GM20000 (cell line): Measurements from ENCODE around the gene TMC6.
"Not testable (repeated sequence)": the region's sequence is repeated elsewhere in the genome, so short reads cannot be mapped to it uniquely, and the experiment has no call there.

Source experiments
- DNase-seq: peaks from one replicate; pipeline ENCODE4 v3.0.0; 2012; ENCODE audit warnings: low spot score
- TF ChIP-seq, protein P1 (sequence below): IDR thresholded peaks from 2 replicates; pipeline ENCODE4 v1.5.1; 2012; ENCODE audit warnings: mild to moderate bottlenecking, control low read depth; ENCODE audit errors: extremely low read depth, missing control alignments

The TMC6 gene

DNA sequence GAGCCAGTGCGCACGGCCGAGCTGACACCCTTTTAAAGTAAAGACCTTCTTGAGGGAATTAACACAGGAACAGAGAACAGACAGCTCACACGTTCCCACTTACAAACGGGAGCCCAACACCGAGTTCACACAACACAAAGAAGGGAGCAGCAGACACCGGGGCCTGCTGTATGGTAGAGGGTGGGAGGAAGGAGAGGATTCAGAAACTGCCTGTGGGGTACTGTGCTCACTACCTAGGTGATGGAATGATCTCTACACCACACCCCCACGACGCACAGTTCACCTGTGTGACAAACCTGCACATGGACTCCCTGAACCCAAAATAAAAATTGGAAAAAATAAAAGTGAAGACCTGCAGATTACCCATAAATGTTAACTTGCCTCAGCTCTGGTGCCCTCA, 32.5 kb downstream of the TMC6 start:
- TF ChIP-seq, protein P1, sequence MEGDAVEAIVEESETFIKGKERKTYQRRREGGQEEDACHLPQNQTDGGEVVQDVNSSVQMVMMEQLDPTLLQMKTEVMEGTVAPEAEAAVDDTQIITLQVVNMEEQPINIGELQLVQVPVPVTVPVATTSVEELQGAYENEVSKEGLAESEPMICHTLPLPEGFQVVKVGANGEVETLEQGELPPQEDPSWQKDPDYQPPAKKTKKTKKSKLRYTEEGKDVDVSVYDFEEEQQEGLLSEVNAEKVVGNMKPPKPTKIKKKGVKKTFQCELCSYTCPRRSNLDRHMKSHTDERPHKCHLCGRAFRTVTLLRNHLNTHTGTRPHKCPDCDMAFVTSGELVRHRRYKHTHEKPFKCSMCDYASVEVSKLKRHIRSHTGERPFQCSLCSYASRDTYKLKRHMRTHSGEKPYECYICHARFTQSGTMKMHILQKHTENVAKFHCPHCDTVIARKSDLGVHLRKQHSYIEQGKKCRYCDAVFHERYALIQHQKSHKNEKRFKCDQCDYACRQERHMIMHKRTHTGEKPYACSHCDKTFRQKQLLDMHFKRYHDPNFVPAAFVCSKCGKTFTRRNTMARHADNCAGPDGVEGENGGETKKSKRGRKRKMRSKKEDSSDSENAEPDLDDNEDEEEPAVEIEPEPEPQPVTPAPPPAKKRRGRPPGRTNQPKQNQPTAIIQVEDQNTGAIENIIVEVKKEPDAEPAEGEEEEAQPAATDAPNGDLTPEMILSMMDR, result no peak

DNA sequence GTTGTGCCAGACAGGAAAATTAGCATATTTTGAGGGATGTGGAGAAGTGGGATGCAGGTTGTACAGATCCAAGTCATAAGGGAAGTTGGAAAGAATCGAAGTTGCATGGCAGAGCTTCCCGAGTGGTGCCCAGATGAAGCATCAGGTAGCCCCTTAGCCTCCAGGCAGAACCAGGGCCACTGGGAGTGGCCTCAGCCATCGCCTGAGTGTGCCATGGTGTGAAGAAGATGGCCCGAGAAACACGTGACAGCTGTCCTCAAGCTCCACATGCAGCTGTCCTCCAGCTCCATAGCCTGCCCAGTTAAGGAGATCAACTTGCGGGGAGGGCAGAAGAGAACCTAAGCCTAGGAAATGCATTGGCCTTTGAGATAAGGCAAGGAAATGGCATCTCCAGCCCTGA, 33.5 kb downstream of the TMC6 start:
- TF ChIP-seq, protein P1, result no peak
- DNase-seq, result no peak

More for the DNA sequence above, 32.5 kb downstream of the TMC6 start:
- no peak for DNase-seq

DNA sequence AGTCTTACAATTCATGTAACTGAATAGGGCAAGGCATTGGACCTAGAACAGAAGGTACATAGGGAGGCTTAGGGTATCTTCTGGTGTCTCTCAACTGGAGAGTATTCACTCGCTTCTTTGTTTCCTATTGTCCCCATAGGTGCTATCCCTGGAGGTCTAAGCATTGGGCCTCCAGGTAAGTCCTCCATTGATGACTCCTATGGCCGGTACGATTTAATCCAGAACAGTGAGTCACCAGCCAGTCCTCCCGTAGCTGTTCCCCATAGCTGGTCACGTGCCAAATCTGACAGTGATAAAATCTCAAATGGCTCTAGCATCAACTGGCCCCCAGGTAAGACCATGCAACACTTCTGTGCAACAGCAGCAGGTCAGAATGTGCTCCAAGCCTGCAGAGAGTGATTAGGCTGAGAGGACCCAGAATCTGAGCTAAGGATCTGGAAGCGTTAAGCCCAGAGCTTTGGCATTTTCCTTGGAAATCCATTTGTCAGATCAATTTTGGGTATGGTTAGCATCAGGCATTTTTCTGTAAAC, 35.7 kb downstream of the TMC6 start:
- TF ChIP-seq, protein P1, result no peak
- DNase-seq, result no peak

DNA sequence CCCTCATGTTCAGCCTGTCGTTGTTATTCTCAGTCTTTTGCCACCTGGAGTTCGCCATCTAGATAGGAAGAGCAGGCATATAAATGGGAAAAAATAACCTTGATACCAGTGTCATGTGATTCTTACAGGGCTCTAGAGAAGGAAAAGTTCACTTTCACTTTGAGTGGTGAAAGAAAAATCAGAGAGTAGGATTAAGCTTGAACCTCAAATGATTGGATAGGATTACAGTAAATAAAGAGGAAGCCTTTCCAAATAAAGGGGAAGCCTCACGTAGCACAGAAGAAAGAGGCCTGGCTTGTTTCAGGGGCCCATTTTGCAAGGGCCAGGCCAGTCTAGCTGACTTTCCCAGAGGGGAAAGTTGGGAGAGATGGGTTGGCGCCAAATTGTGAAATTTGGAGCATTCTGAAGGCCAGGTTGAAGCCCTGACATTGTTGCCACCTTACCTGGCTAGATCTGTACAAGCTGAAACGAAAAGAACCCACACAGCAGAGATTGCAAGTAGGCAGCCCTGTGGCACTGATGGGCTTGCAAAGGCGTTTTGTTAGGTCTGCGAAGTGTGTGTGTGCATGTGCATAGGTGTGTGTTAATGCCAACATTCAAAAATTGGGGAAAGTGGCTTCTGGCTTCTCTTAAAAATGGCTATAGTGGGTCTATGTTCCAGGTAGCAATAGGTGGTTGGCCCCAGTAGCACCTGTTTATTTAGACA, 38.8 kb downstream of the TMC6 start:
- TF ChIP-seq, protein P1, result no peak
- no peak for DNase-seq

DNA sequence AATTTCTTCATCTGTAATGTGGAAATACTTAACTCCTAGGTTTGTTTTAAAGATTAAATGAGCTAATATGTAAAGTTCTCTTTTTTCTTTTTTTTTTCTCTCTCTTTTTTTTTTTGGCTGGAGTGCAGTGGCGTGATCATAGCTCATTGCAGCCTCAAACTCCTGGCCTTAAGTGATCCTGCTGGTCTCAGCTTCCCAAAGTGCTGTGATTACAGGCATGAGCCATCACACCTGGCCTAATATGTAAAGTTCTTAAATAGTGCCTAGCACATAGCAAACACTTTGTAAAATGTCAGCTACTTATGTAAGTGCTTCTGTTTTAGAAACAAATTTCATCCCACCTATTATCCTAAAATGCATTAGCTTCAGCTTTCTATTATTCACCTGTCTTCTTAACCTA, 40.0 kb downstream of the TMC6 start:
- DNase-seq, result no peak

DNA sequence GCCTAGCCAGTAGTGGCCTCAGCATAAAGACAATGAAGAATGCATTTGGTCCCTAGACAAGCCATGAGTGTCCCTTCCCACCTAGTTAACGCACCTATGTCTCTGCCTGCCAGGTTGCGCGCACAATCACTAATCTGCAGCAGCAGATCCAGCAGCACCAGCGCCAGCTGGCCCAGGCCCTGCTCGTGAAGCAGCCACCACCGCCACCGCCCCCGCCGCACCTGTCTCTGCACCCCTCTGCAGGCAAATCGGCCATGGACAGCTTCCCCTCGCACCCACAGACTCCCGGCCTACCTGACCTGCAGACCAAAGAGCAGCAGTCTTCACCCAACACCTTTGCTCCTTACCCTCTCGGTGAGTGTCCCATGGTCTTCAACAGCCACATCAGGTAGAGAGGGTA, 41.8 kb downstream of the TMC6 start:
- DNase-seq, result no peak
- TF ChIP-seq, protein P1, result no peak

More for the DNA sequence above, 40.0 kb downstream of the TMC6 start:
- TF ChIP-seq, protein P1, result no peak

DNA sequence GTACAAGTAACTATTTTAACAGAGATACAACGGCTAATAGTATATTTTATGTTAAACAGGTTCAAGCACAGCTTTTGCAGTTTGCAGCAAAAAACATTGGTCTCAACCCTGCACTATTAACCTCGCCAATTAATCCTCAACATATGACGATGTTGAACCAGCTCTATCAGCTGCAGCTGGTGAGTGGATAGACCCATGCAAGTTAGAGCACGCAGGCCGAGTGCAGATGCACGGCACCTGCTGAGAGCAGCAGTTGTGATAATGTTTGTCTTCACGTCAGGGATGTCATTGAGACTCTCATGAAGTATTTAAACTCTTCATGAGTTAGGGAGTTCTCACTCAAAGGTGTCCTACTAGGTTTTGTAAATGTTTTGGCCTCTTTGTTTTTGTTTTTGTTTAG, 45.6 kb downstream of the TMC6 start:
- no peak for DNase-seq
- TF ChIP-seq, protein P1, result no peak

DNA sequence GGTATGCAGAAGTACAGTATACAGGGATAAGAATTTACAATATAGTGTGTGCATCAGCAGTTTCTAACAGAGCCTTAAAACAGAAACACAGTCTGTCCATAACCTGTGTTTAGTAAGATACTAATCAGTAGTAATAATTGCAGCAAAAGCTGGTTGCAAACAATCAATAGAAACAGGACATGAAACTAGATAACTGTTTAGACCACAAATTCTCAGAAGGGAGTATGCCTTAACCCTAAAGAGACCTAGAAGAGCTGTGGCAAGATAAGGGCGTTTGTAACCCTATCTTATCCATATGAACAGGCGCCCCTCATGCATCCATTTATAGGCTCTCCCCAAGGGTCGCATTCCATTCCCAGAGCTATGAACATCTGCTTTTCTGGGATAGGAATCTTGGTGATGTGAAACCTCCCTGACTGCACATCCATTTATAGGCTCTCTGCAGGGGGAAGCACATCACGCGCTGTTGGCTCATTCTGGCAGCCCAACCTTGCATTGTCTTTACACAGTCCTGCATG, 46.1 kb downstream of the TMC6 start:
- not testable (repeated sequence) for DNase-seq
